Thoracic aorta (tissue), 2 donors: ENCODE measurements around the gene IL25. TPM values are rescaled to one million over a fixed set of nuclear protein-coding genes. Genes with fewer than 3 reads are reported as not detected.

Experiments used
- ATAC-seq: fragments of 150-250 bp; one replicate; pipeline ENCODE4 v1.8.0; 2017; ENCODE audit warnings: low read depth; ENCODE audit not compliant: insufficient number of reproducible peaks, low FRiP score
- DNase-seq: peaks from one replicate; pipeline ENCODE4 v3.0.0-alpha.2; 2020; ENCODE audit warnings: low spot score
- H3K27ac ChIP-seq, 2 donors: fragments of 200-600 bp; sonication (generic); 1 replicate in 1 of 2; 2 replicates in 1 of 2; pipeline ENCODE4 v1.5.1; 2016; ENCODE audit warnings: mild to moderate bottlenecking in 2 of 2, moderate library complexity in 2 of 2
- H3K27me3 ChIP-seq: fragments of 200-600 bp; sonication (generic); replicated peaks from 2 replicates; pipeline ENCODE4 v1.6.0; 2016; ENCODE audit warnings: mild to moderate bottlenecking; ENCODE audit not compliant: insufficient read depth
- H3K36me3 ChIP-seq: fragments of 200-600 bp; sonication (generic); one replicate; pipeline ENCODE4 v1.5.1; 2016
- H3K4me1 ChIP-seq, 2 donors: fragments of 200-600 bp; sonication (generic); 1 replicate in 1 of 2; 2 replicates in 1 of 2; pipeline versions ENCODE4 v1.5.1 to v1.6.0; 2016; ENCODE audit warnings: low read depth in 2 of 2, mild to moderate bottlenecking in 1 of 2; ENCODE audit not compliant: control insufficient read depth in 1 of 2
- H3K4me3 ChIP-seq: fragments of 200-600 bp; sonication (generic); 2 replicates; pipeline ENCODE4 v1.5.1; 2016; ENCODE audit warnings: mild to moderate bottlenecking
- H3K9me3 ChIP-seq: fragments of 200-600 bp; sonication (generic); 2 replicates; pipeline ENCODE4 v1.5.1; 2016
- total RNA-seq, 2 donors: library from RNA; depleted of rRNA; stranded (reverse); fragments of >200 nt; gene quantifications; one replicate each; pipeline versions ENCODE4 v1.1.0 to v1.2.3, GENCODE V29; 2016
- TF ChIP-seq, protein P1 (sequence below): fragments of 200-600 bp; sonication (generic); IDR thresholded peaks from one replicate; pipeline ENCODE4 v1.5.1; 2019; ENCODE audit warnings: antibody characterized with exemption

Gene IL25
- total RNA-seq, 2 donors from 2014 or later, result not detected

DNA sequence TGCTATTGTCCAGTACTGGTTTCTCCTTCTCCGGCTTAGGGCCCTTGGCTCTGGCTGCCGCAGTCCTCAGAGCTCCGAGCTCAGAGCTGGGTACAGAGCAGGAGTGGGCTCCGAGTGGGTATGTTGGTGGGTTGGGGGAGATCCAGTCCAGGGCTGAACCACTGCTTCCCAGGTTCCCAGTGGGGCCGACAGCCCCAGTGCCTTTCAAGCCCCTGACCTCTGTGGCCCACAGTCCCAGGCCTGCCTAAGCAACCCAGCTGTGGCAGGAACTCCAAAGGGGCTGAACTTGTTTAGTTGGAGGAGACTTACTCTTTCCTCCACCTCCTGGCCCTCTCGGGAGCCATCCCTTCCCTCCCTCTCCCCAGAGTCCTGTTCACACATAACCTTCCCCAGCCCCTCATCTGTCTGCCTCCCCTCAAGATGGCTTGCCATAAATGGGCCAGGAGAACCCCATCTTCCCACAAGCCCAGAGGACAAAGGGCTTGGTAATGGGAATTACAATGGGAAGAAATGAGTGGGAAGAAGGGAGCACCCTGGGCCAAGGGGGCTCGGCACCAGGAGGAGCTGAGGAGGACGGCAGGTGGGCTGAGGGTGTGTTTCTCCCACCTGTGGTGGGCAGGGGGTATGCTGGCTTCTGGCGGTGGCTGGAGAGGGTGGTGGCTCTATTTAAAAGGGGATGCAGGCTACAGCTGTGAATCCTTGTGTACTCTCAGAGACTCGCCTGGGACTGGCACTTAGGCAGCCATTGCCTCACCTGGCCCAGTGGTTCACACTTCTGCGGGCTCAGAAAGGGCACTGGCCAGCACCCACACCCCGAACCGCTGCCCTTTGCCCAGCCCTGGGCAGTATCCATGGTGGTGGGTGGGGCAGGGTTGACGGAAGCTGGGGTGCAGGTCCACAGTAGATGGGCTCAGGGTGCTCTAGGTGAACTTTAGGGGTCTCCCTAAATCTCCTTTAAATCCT lies 39.2 kb downstream of the IL25 start:
- H3K9me3 ChIP-seq, result no peaks in the 10 kb centered on the region
- no peaks in the 10 kb centered on the region for H3K27me3 ChIP-seq
- H3K36me3 ChIP-seq, result no peaks in the 10 kb centered on the region
- no peaks in the 10 kb centered on the region for H3K4me1 ChIP-seq
- no peak overlapping the region for H3K27ac ChIP-seq
- H3K4me3 ChIP-seq, result no peak overlapping the region
- TF ChIP-seq, protein P1, sequence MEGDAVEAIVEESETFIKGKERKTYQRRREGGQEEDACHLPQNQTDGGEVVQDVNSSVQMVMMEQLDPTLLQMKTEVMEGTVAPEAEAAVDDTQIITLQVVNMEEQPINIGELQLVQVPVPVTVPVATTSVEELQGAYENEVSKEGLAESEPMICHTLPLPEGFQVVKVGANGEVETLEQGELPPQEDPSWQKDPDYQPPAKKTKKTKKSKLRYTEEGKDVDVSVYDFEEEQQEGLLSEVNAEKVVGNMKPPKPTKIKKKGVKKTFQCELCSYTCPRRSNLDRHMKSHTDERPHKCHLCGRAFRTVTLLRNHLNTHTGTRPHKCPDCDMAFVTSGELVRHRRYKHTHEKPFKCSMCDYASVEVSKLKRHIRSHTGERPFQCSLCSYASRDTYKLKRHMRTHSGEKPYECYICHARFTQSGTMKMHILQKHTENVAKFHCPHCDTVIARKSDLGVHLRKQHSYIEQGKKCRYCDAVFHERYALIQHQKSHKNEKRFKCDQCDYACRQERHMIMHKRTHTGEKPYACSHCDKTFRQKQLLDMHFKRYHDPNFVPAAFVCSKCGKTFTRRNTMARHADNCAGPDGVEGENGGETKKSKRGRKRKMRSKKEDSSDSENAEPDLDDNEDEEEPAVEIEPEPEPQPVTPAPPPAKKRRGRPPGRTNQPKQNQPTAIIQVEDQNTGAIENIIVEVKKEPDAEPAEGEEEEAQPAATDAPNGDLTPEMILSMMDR, result no peak
- DNase-seq (no peak), ATAC-seq (no peak)

GRCh38 chr14:23413681-23414080 lies 41.1 kb downstream of the IL25 start:
- DNase-seq, result no peak
- Histone ChIP-seq H3K27ac (no peak overlapping the region), H3K4me1 (no peaks in the 10 kb centered on the region), H3K27me3 (no peaks in the 10 kb centered on the region), H3K9me3 (no peaks in the 10 kb centered on the region), H3K4me3 (no peak overlapping the region), H3K36me3 (no peaks in the 10 kb centered on the region)
- TF ChIP-seq, protein P1, result no peak
- no peak for ATAC-seq

DNA sequence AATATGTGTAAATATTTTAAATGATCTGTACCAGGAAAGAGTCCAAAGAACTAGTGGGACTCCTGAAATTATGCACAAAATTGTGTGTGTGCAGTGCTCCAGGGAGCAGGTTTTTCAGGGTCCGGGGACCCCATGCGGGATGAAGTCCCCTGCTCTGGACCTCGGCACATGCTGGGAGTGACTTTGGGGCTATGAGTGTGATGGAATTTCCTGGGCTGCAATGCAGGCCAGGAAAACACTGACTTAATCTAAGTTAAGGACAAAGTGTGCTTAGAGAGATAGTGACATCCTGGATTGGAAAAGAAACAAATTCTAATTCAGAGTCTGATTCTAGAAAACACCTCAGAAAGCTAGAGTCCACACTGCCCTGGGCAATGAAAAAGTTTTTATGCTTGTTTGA lies 41.6 kb downstream of the IL25 start:
- Histone ChIP-seq H3K9me3 (no peaks in the 10 kb centered on the region), H3K4me3 (no peak overlapping the region), H3K27me3 (no peaks in the 10 kb centered on the region), H3K4me1 (no peaks in the 10 kb centered on the region), H3K27ac (no peak overlapping the region), H3K36me3 (no peaks in the 10 kb centered on the region)
- ATAC-seq (no peak), DNase-seq (no peak)
- TF ChIP-seq, protein P1, result no peak

- Histone ChIP-seq H3K4me3 (no peak overlapping the region), H3K4me1 (no peaks in the 10 kb centered on the region), H3K27ac (no peak overlapping the region), H3K9me3 (no peaks in the 10 kb centered on the region), H3K27me3 (no peaks in the 10 kb centered on the region), H3K36me3 (no peaks in the 10 kb centered on the region)
- TF ChIP-seq, protein P1, result no peak
- DNase-seq (no peak), ATAC-seq (no peak)
Observed at GRCh38 chr14:23414906-23415820, 42.6 kb downstream of the IL25 start.
